Colonic mucosa (tissue), 4 donors: Measurements from ENCODE around the gene ANKAR. TPM values are rescaled to one million over a fixed set of nuclear protein-coding genes. Genes with fewer than 3 reads are reported as not detected.

Experiments
- DNase-seq: peaks from one replicate; pipeline ENCODE4 v3.0.0-alpha.2; 2020
- H3K27ac ChIP-seq: fragments of 200-600 bp; one replicate; pipeline ENCODE4 v1.8.0; 2021
- H3K27me3 ChIP-seq: fragments of 200-600 bp; one replicate; pipeline ENCODE4 v1.8.0; 2021
- H3K36me3 ChIP-seq: fragments of 200-600 bp; one replicate; pipeline ENCODE4 v1.8.0; 2021
- H3K4me1 ChIP-seq: fragments of 200-600 bp; one replicate; pipeline ENCODE4 v1.8.0; 2021; ENCODE audit warnings: mild to moderate bottlenecking
- H3K4me3 ChIP-seq: fragments of 200-600 bp; one replicate; pipeline ENCODE4 v1.8.0; 2021
- H3K9ac ChIP-seq, 2 donors: one replicate each; pipeline ENCODE4 v1.7.0; 2013; ENCODE audit warnings: control low read depth in 2 of 2, low read depth in 2 of 2, low read length in 2 of 2
- H3K9me3 ChIP-seq: fragments of 200-600 bp; one replicate; pipeline ENCODE4 v1.8.0; 2021
- intact Hi-C: fragments of 100-400 bp; cut with DNase I; formaldehyde crosslinking; loops from one replicate; pipeline ENCODE4 v1.14.1; 2022
- total RNA-seq, 2 donors: library from RNA; stranded (reverse); fragmentation: NEBNext Ultra II Directional in 1 of 2; extraction: Animal tissue kit (Norgen Biotek cat#: 25700) in 1 of 2; gene quantifications; one replicate each; pipeline ENCODE4 v1.2.1, GENCODE V29; 2021
- TF ChIP-seq, protein P1 (sequence below): fragments of 200-600 bp; IDR thresholded peaks from one replicate; pipeline ENCODE4 v1.8.0; 2022; ENCODE audit warnings: antibody characterized with exemption, mild to moderate bottlenecking
- donor health status: healthy.
- donor health status: DM: no; HTN: no; CAD: no.
- donor health status: DM: no; HTN: no; CAD: no.

The ANKAR gene
- total RNA-seq, 2 donors from 2014 or later = 6.0 to 6.7 TPM

DNA sequence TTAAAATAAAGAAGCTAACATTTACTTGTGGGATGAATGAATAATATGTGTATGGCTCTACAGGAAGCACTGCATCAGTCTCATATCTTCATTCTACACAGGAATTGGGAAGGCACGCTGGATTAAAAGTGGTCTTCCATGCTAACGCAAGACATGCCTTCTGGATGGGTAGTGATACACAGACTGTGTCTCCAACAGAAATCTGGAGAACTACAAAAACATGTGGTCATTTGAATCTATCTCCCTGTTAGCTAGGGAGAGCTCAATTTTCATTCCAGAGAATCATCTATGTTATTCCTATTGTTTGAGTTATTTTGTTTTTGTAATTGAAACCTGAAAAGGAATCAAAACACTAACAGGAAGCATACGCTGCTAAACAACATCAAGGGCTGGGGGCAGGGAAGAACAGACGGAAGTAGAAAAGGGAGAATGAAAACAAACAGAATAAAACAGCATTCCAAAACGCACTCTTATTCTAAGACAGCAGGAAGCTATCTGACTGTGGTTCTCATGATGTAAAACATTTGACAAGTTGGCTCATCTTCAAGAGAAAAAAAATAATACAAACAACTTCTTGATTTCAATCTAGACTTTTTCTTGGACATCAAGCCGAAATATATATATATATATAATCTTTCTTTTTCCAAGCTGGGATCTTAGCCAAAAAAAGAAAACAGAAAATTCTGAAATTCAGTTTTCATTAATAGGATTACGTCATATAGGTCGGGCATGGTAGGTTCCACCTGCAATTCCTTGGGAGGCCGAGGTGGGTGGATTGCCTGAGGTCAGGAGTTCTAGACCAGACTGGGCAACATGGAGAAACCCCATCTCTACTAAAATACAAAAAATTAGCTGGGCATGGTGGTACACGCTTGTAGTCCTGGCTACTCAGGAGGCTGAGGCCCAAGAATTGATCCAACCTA is 44.7 kb upstream of the ANKAR start:
- TF ChIP-seq, protein P1, sequence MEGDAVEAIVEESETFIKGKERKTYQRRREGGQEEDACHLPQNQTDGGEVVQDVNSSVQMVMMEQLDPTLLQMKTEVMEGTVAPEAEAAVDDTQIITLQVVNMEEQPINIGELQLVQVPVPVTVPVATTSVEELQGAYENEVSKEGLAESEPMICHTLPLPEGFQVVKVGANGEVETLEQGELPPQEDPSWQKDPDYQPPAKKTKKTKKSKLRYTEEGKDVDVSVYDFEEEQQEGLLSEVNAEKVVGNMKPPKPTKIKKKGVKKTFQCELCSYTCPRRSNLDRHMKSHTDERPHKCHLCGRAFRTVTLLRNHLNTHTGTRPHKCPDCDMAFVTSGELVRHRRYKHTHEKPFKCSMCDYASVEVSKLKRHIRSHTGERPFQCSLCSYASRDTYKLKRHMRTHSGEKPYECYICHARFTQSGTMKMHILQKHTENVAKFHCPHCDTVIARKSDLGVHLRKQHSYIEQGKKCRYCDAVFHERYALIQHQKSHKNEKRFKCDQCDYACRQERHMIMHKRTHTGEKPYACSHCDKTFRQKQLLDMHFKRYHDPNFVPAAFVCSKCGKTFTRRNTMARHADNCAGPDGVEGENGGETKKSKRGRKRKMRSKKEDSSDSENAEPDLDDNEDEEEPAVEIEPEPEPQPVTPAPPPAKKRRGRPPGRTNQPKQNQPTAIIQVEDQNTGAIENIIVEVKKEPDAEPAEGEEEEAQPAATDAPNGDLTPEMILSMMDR = no peak
- no peaks in the 10 kb centered on the region for H3K9me3 ChIP-seq
- intact Hi-C loops = loop anchor here (10.0 kb wide), 1 partner anchor 165 kb away; no protein-coding TSS in a partner anchor
- H3K9ac ChIP-seq = peak overlapping the region in 1 of 2 donors; percentile 10
- H3K27me3 ChIP-seq = no peaks in the 10 kb centered on the region
- no peaks in the 10 kb centered on the region for H3K36me3 ChIP-seq
- no peak overlapping the region for H3K4me3 ChIP-seq
- H3K27ac ChIP-seq = no peak overlapping the region
- DNase-seq = no peak
- H3K4me1 ChIP-seq = no peaks in the 10 kb centered on the region

DNA sequence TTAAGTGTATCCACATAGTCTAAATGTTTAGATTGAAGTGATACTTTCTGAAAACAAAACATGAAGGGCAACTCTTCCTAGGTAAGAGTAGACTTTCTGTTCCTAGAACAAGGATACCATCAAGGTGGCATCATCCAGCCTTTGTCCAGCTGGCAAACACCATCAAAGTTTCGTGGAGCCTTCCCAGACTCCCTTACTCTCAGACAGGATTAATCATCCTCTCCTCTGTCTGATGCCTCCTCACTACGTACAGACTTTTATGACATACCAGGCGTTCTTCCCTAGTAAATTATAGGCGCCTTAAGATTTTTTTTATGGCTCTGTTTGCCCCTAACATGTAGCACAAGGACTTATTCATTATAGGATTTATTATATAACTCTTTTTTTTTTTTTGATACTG is 42.6 kb upstream of the ANKAR start:
- H3K27ac ChIP-seq = no peak overlapping the region
- intact Hi-C loops = no loop called here

DNA sequence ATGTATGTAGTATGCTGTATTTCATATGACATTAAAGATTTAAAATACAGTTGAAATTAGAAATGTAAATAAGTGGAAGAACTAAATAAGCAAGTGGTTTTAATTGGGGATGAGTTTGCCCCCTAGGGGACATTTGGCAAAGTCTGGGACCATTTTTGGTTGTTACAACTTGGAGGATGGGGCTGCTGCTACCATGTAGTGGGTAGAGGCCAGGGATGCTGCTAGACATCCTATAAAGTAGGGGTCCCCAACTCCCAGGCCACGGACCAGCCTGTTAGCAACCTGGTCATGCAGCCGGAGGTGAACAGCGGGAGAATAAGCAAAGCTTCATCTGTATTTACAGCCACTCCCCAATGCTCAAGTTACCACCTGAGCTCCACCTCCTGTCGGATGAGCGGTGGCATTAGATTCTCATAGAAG is 41.1 kb upstream of the ANKAR start:
- no peak for DNase-seq
- H3K36me3 ChIP-seq = no peaks in the 10 kb centered on the region
- no peaks in the 10 kb centered on the region for H3K4me1 ChIP-seq
- no peak overlapping the region for H3K4me3 ChIP-seq
- H3K27ac ChIP-seq = no peak overlapping the region
- H3K9me3 ChIP-seq = no peaks in the 10 kb centered on the region
- TF ChIP-seq, protein P1 = no peak
- no peaks in the 10 kb centered on the region for H3K27me3 ChIP-seq
- no peak overlapping the region for H3K9ac ChIP-seq
- intact Hi-C loops = no loop called here

More for the DNA sequence above, 42.6 kb upstream of the ANKAR start:
- Histone ChIP-seq H3K9me3 (no peaks in the 10 kb centered on the region), H3K4me3 (no peak overlapping the region), H3K27me3 (no peaks in the 10 kb centered on the region), H3K4me1 (no peaks in the 10 kb centered on the region), H3K36me3 (no peaks in the 10 kb centered on the region), H3K9ac (no peak overlapping the region)
- TF ChIP-seq, protein P1 = no peak
- DNase-seq = no peak

DNA sequence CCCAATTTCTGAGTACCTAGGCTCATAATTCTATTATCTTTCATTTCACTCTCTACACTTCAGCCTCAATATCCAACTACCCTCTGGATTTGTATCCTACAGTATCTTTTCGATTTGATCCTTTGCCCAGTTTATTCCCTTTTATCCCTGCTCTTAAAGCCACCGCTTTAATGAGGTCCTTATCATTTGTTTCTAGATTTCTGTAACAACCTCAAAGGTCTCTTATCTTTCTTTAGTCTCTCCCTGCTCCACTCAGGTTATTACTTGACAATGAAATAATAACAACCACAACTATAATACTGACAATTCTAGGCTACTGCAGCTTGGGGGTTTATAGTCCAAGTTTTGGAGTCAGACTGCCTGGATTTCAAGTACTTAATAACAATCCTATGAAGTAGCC is 39.1 kb upstream of the ANKAR start:
- no peak for DNase-seq
- intact Hi-C loops = no loop called here
- H3K9me3 ChIP-seq = no peaks in the 10 kb centered on the region
- no peak overlapping the region for H3K4me3 ChIP-seq
- no peaks in the 10 kb centered on the region for H3K27me3 ChIP-seq
- H3K4me1 ChIP-seq = no peaks in the 10 kb centered on the region
- TF ChIP-seq, protein P1 = no peak
- H3K9ac ChIP-seq = no peak overlapping the region
- no peaks in the 10 kb centered on the region for H3K36me3 ChIP-seq
- no peak overlapping the region for H3K27ac ChIP-seq

DNA sequence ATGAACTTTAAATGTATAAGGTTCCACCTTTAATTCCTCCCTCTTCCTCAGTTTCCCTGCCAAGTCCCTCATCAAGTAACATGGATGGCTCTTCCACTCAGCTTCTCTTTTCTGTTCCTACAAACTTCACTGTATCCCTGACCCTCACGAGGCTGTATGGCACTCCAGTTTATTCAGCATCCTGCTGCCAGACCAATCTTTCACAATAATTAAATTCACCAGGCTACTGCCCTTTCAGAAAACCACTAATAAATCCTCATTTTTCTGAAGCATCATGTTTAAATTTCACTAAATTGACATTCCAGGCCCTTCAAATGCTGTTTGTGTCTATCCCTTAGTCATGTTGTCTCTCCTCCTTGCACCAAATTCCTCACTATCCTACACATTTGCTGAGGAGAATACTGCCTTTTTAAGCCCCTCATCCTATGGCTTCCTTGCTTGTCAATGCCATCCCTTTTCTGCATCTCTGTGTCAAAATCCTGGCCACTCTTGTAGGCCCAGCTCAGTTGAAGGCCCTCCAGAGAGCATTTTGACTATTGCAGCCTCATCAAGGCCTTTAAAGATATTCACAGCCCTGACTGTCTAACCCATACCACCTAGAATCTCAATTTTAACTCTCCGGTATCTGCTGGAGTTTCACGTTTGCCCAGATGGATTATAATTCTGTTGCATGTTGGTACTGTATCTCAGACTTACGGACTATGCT is 36.0 kb upstream of the ANKAR start:
- TF ChIP-seq, protein P1 = no peak
- Histone ChIP-seq H3K36me3 (no peaks in the 10 kb centered on the region), H3K9me3 (no peaks in the 10 kb centered on the region), H3K4me1 (no peaks in the 10 kb centered on the region), H3K27me3 (no peaks in the 10 kb centered on the region), H3K27ac (peak overlapping the region; percentile 45), H3K4me3 (no peak overlapping the region), H3K9ac (no peak overlapping the region)
- intact Hi-C loops = no loop called here
- no peak for DNase-seq
